ENCODE data around the gene MCM7. TPM values are rescaled to one million over a fixed set of nuclear protein-coding genes. Genes with fewer than 3 reads are reported as not detected.

MCM7 gene
- total RNA-seq, 1 donor from 2014 or later, result 206 TPM

- H3K9me3 Mint-ChIP-seq, result peaks cover 82% of the 10 kb centered on the region
- Histone ChIP-seq H3K4me3 (no peak overlapping the region), H3K9ac (no peak overlapping the region), H4K20me1 (ENCODE audit: low read depth) (peaks cover 2% of the 10 kb centered on the region), H3K4me1 (peaks cover 1% of the 10 kb centered on the region), H3K4me2 (no peak overlapping the region), H3K36me3 (peaks cover 88% of the 10 kb centered on the region), H3F3A (ENCODE audit: low read depth) (peaks cover 34% of the 10 kb centered on the region), H3K9me3 (ENCODE audit: low read depth) (peaks cover 51% of the 10 kb centered on the region), H3K27me3 (no peaks in the 10 kb centered on the region), H2AFZ (replicated peaks) (no peak overlapping the region), H3K27ac (no peak overlapping the region), H3K79me2 (ENCODE audit: low read depth) (peaks cover 52% of the 10 kb centered on the region)
- no peak overlapping the region for H3K4me3 Mint-ChIP-seq
- H3K36me3 Mint-ChIP-seq, result peaks cover 89% of the 10 kb centered on the region
- H3K27me3 Mint-ChIP-seq (ENCODE audit: insufficient read depth, low read depth), result peaks cover 33% of the 10 kb centered on the region
- TF ChIP-seq EZH2 (IDR thresholded peaks at IDR 0.05), result no peak
- TF ChIP-seq CTCF (IDR thresholded peaks at IDR 0.05), result no peak
- no peak for TF ChIP-seq EZH2phosphoT487 (IDR thresholded peaks at IDR 0.05)
- no peak for DNase-seq (ENCODE audit: low spot score)
- no peaks in the 10 kb centered on the region for H3K4me1 Mint-ChIP-seq
- no peak overlapping the region for H3K27ac Mint-ChIP-seq
These were observed 26.4 kb downstream of the MCM7 start for GRCh38 chr7:100074841-100075240.

DNA sequence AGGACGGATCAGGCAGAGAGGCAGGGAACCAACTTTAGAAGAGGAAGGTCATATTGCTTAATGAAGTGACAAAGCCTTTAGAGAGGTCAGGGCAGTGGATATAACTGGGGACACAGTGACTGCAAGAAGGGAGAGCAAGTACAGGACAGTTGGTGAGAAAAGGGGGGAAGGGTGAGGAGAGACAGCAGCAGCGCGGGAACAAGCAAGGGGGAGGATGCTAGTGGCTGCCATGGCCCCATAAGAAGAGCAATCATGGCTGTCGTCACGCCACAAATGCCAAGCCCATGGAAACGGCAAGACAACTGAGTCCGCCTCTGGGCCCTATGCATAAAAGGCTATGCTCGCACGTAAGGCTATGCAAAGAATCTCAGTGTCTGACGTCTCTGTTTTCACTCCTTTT, 28.7 kb downstream of the MCM7 start:
- Histone ChIP-seq H3K79me2 (ENCODE audit: low read depth) (peaks cover 28% of the 10 kb centered on the region), H3K4me1 (no peaks in the 10 kb centered on the region), H3K27me3 (no peaks in the 10 kb centered on the region), H3K9me3 (ENCODE audit: low read depth) (peaks cover 59% of the 10 kb centered on the region), H3K9ac (no peak overlapping the region), H3K4me3 (no peak overlapping the region), H3F3A (ENCODE audit: low read depth) (peaks cover 55% of the 10 kb centered on the region), H3K4me2 (no peak overlapping the region), H4K20me1 (ENCODE audit: low read depth) (no peaks in the 10 kb centered on the region), H3K36me3 (peaks cover 88% of the 10 kb centered on the region), H3K27ac (no peak overlapping the region), H2AFZ (replicated peaks) (no peak overlapping the region)
- DNase-seq (ENCODE audit: low spot score), result no peak
- H3K36me3 Mint-ChIP-seq, result peaks cover 83% of the 10 kb centered on the region
- H3K9me3 Mint-ChIP-seq, result peaks cover 80% of the 10 kb centered on the region
- TF ChIP-seq EZH2phosphoT487 (IDR thresholded peaks at IDR 0.05), result no peak
- no peak for TF ChIP-seq EZH2 (IDR thresholded peaks at IDR 0.05)
- TF ChIP-seq CTCF (IDR thresholded peaks at IDR 0.05), result no peak
- no peaks in the 10 kb centered on the region for H3K4me1 Mint-ChIP-seq
- no peak overlapping the region for H3K27ac Mint-ChIP-seq
- H3K4me3 Mint-ChIP-seq, result no peak overlapping the region
- peaks cover 31% of the 10 kb centered on the region for H3K27me3 Mint-ChIP-seq (ENCODE audit: insufficient read depth, low read depth)

- H3K27me3 Mint-ChIP-seq (ENCODE audit: insufficient read depth, low read depth), result peaks cover 24% of the 10 kb centered on the region
- no peak overlapping the region for H3K4me2 ChIP-seq
- no peaks in the 10 kb centered on the region for H3K4me1 Mint-ChIP-seq
- no peak overlapping the region for H2AFZ ChIP-seq (replicated peaks)
- no peak overlapping the region for H3K4me3 ChIP-seq
- no peaks in the 10 kb centered on the region for H3K27me3 ChIP-seq
- H3K4me1 ChIP-seq, result no peaks in the 10 kb centered on the region
- H3K9ac ChIP-seq, result no peak overlapping the region
- no peaks in the 10 kb centered on the region for H4K20me1 ChIP-seq (ENCODE audit: low read depth)
- no peak overlapping the region for H3K4me3 Mint-ChIP-seq
- peaks cover 76% of the 10 kb centered on the region for H3K36me3 Mint-ChIP-seq
- no peak for DNase-seq (ENCODE audit: low spot score)
- peaks cover 15% of the 10 kb centered on the region for H3K79me2 ChIP-seq (ENCODE audit: low read depth)
- H3K36me3 ChIP-seq, result peaks cover 75% of the 10 kb centered on the region
- peaks cover 70% of the 10 kb centered on the region for H3K9me3 Mint-ChIP-seq
- peaks cover 64% of the 10 kb centered on the region for H3F3A ChIP-seq (ENCODE audit: low read depth)
- TF ChIP-seq CTCF (IDR thresholded peaks at IDR 0.05) (no peak), EZH2 (IDR thresholded peaks at IDR 0.05) (no peak), EZH2phosphoT487 (IDR thresholded peaks at IDR 0.05) (no peak)
- no peak overlapping the region for H3K27ac Mint-ChIP-seq
- peaks cover 52% of the 10 kb centered on the region for H3K9me3 ChIP-seq (ENCODE audit: low read depth)
- no peak overlapping the region for H3K27ac ChIP-seq
These were observed 30.0 kb downstream of the MCM7 start for GRCh38 chr7:100071018-100071723.

Measured in neural progenitor cell (in vitro differentiated cells).